GM12891 (cell line): ENCODE data around the gene C3orf62.

Experiments
- PAX5 ChIP-seq: IDR thresholded peaks from 2 replicates; pipeline ENCODE4 v1.6.1; 2011; ENCODE audit warnings: low read length, moderate library complexity, mild to moderate bottlenecking; ENCODE audit not compliant: insufficient read depth, severe bottlenecking
- POLR2A ChIP-seq: IDR thresholded peaks from 2 replicates; pipeline ENCODE4 v1.6.1; 2011; ENCODE audit warnings: low read depth, low read length, control low read depth
- POLR2AphosphoS5 ChIP-seq: IDR thresholded peaks from 2 replicates; pipeline ENCODE4 v1.6.1; 2011; ENCODE audit warnings: low read depth, low read length, control low read depth
- POU2F2 ChIP-seq: IDR thresholded peaks from 2 replicates; pipeline ENCODE4 v1.6.1; 2011; ENCODE audit warnings: low read depth, mild to moderate bottlenecking, control low read depth, low read length, moderate library complexity
- SPI1 ChIP-seq: IDR thresholded peaks from 2 replicates; pipeline ENCODE4 v1.6.1; 2011; ENCODE audit warnings: low read depth, low read length, control low read depth
- TAF1 ChIP-seq: IDR thresholded peaks from 2 replicates; pipeline ENCODE4 v1.6.1; 2011; ENCODE audit warnings: low read depth, low read length, control low read depth

DNA sequence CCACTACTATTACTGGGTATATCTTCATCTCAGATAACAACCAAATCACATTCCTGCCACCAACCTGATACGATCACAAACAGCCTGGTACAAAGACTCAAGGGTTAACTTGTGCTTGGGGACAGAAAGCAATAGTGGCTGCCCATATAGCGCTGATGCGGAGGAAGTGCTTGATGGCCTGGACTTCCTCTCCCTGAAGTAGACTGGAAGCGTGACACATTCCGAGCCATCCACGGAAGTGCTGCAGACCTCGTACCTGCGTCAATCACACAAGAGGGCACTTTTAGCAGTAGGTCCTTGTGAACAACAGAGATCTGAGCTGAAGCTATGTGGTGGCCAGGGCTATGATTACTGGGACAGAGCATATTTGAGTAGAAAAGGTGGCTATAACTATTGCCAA lies 17.3 kb upstream of the C3orf62 start:
- TF ChIP-seq TAF1 (no peak), POLR2AphosphoS5 (no peak), POLR2A (no peak), POU2F2 (no peak), SPI1 (no peak), PAX5 (no peak)
